ENCODE data around the gene GORASP2. TPM values are rescaled to one million over a fixed set of nuclear protein-coding genes. Genes with fewer than 3 reads are reported as not detected.
A peak's percentile ranks its signal among the peaks of the same experiment; 100 is the strongest.

Gene GORASP2
- total RNA-seq (2014; rRNA removed) (44.5 and 67.3 TPM in 2 replicates), Bru-seq, nascent RNA (percentile 96 among the genes with signal in this experiment), BruChase-seq, experiment 1, labeled RNA remaining after a 6-hour chase (percentile 93 among the genes with signal in this experiment), BruChase-seq, experiment 2, labeled RNA remaining after a 2-hour chase (percentile 93 among the genes with signal in this experiment)
- long read RNA-seq, transcript GORASP2-207 (5 exons, 2,096 nt): minor isoform, 11 of 210 reads
- long read RNA-seq, transcript GORASP2-201 (10 exons, 3,173 nt): major isoform, 114 of 210 reads
- long read RNA-seq, partial matches to known transcripts: 60 of 210 reads
- long read RNA-seq, other reads (novel, unspliced or antisense): 23 of 210 reads

DNA sequence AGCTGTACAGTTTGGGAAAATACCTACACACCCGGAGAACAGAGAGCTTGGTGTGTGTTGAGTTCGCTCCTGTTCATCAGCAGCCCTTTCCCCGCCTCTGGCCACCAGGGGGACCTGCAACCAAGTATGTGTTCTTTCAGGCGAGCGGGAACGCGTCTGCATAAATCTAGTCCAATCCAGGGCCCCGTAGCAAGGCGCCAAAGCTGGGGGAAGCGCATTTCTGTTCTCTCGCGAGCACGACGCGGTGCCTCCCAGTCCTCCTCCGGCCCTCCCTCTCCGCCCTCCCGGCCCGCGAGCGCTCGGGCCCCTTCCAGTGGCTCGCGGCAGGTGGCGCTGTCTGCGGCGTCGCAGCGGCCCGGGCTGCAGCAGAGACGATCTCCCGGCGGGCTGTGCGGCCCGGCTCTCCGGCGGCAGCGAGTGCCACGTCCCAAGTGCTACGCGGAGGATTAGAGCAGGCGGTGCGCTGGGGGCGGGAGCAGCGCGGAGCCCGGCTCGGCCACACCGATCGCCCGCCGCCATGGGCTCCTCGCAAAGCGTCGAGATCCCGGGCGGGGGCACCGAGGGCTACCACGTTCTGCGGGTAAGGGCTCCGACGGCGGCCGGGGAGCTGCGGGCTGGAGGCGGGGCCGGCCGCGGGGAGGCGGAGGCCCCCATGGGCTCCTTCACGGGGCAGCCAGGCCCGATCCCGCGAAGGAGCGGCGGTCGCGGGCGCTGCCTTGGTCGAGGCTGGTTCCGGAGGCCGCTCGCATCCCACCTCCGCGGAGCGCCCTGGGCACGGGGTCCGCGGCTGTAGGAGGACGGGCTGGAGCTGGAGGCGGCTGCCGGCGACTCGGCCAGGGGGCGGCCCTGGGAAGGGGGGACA lies at the start of gene GORASP2:
Gene GORASP2, plus strand, starts transcription at position 430 of the 862 bp plus-strand sequence. Its CDS starts 88 bp downstream, at position 518.
- Histone ChIP-seq H3K79me2 (ENCODE audit: low read length) (peaks cover 49% of the 10 kb centered on the region), H3K4me1 (ENCODE audit: insufficient read depth, low read length) (peaks cover 26% of the 10 kb centered on the region), H3K9me2 (replicated peaks; ENCODE audit: low read length) (no peaks in the 10 kb centered on the region), H3K36me3 (ENCODE audit: low read depth, low read length) (0 out of 2 replicates have a peak, but pooled peaks cover 4% of the 10 kb centered on the region), H3K4me2 (ENCODE audit: low read length) (peak within 1 kb of the TSS; percentile 96), H3K27me3 (ENCODE audit: low read length) (no peaks in the 10 kb centered on the region), H3K9me3 (ENCODE audit: low read length) (no peaks in the 10 kb centered on the region), H3K9ac (ENCODE audit: low read length) (peak within 1 kb of the TSS; percentile 99), H2AFZ (ENCODE audit: low read length) (peak within 1 kb of the TSS; percentile 95), H3K27ac (ENCODE audit: low read length) (peak within 1 kb of the TSS; percentile 57), H3K4me3 (ENCODE audit: low read length) (peak within 1 kb of the TSS; percentile 93), H3F3A (ENCODE audit: low read length, unreplicated experiment) (no peaks in the 10 kb centered on the region), H4K20me1 (ENCODE audit: low read length) (peaks cover 39% of the 10 kb centered on the region)
- no TSS peak for BruUV-seq (replicated peaks)
- ChIA-PET POLR2A (ENCODE audit: unreplicated experiment) (interaction anchor here (0.5 kb wide), 1 partner anchor 14 kb away, joined by 3 read pairs; no protein-coding TSS in a partner anchor), CTCF (interaction anchor here (0.5 to 1.4 kb wide), 8 partner anchors 44 to 1303 kb away, joined by 3 to 10 read pairs (median 4); partner anchors contain the start of gene GAD1)
- TF ChIP-seq, protein P1, sequence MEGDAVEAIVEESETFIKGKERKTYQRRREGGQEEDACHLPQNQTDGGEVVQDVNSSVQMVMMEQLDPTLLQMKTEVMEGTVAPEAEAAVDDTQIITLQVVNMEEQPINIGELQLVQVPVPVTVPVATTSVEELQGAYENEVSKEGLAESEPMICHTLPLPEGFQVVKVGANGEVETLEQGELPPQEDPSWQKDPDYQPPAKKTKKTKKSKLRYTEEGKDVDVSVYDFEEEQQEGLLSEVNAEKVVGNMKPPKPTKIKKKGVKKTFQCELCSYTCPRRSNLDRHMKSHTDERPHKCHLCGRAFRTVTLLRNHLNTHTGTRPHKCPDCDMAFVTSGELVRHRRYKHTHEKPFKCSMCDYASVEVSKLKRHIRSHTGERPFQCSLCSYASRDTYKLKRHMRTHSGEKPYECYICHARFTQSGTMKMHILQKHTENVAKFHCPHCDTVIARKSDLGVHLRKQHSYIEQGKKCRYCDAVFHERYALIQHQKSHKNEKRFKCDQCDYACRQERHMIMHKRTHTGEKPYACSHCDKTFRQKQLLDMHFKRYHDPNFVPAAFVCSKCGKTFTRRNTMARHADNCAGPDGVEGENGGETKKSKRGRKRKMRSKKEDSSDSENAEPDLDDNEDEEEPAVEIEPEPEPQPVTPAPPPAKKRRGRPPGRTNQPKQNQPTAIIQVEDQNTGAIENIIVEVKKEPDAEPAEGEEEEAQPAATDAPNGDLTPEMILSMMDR (conservative IDR thresholded peaks at IDR 0.05; ENCODE audit: low read depth, low read length): peak; percentile 89
- no peak for TF ChIP-seq EZH2phosphoT487 (IDR thresholded peaks at IDR 0.05; ENCODE audit: borderline replicate concordance, low read length)
- peak; percentile 91 for ATAC-seq
- intact Hi-C loops (cut with micrococcal nuclease): loop anchor here (1.0 to 2.0 kb wide), 2 partner anchors 56 to 112 kb away; no protein-coding TSS in a partner anchor
- DNase-seq: peak; percentile 99

DNA sequence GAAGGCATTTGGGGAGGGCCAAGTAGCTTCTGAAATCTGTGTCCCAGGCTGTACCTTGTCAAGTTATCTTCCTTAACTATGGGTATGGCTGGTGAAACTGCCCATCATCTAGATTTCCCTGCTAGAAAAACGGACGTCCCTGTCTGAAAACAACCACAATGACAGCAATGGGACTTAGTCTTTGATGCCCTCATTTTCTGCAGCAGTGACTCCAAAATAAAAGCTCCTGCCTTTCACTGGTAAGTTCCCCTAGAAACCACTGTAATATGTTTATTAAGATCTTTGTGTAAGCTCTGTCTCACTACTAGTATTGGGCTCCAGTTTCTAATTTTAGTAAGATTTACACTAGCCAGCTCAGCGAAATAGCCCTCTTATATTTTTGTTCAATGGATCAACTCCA lies 47.2 kb upstream of the GORASP2 start:
- no TSS peak for BruUV-seq (replicated peaks)
- Histone ChIP-seq H2AFZ (ENCODE audit: low read length) (no peak overlapping the region), H3K9ac (ENCODE audit: low read length) (no peak overlapping the region), H4K20me1 (ENCODE audit: low read length) (no peaks in the 10 kb centered on the region), H3K4me2 (ENCODE audit: low read length) (no peak overlapping the region), H3F3A (ENCODE audit: low read length, unreplicated experiment) (no peaks in the 10 kb centered on the region), H3K79me2 (ENCODE audit: low read length) (no peaks in the 10 kb centered on the region), H3K4me1 (ENCODE audit: insufficient read depth, low read length) (peaks cover 14% of the 10 kb centered on the region), H3K4me3 (ENCODE audit: low read length) (no peak overlapping the region), H3K36me3 (ENCODE audit: low read depth, low read length) (no peaks in the 10 kb centered on the region), H3K27ac (ENCODE audit: low read length) (no peak overlapping the region), H3K27me3 (ENCODE audit: low read length) (no peaks in the 10 kb centered on the region), H3K9me3 (ENCODE audit: low read length) (no peaks in the 10 kb centered on the region), H3K9me2 (replicated peaks; ENCODE audit: low read length) (no peaks in the 10 kb centered on the region)
- TF ChIP-seq, protein P1 (conservative IDR thresholded peaks at IDR 0.05; ENCODE audit: low read depth, low read length): no peak
- TF ChIP-seq EZH2phosphoT487 (IDR thresholded peaks at IDR 0.05; ENCODE audit: borderline replicate concordance, low read length): no peak
- TF ChIP-seq EZH2 (IDR thresholded peaks at IDR 0.05; ENCODE audit: low read length, unreplicated experiment): no peak
- DNase-seq (no peak), ATAC-seq (no peak)
- ChIA-PET CTCF (interaction anchor here (1.1 kb wide), 1 partner anchor 9 kb away, joined by 4 read pairs; no protein-coding TSS in a partner anchor), POLR2A (ENCODE audit: unreplicated experiment) (interaction anchor here (0.6 kb wide), 1 partner anchor 351 kb away, joined by 3 read pairs; no protein-coding TSS in a partner anchor)
- intact Hi-C loops (cut with micrococcal nuclease): no loop called here

All from PC-3 (cell line).